ENCODE results near the gene KLHL40.

The KLHL40 gene

GRCh38 chr3:42662037-42662812, 23.1 kb upstream of the KLHL40 start:
- TF ChIP-seq CTCF (IDR thresholded peaks at IDR 0.05; ENCODE audit: low read depth, low read length): no peak
- Histone ChIP-seq H3K4me3 (ENCODE audit: low read depth, low read length) (no peak overlapping the region), H3K27me3 (no peaks in the 10 kb centered on the region), H3K4me1 (no peaks in the 10 kb centered on the region; the same call in 1 of the 2 replicates), H3K36me3 (no peaks in the 10 kb centered on the region), H3K9me3 (no peaks in the 10 kb centered on the region)
- no peak for DNase-seq

GRCh38 chr3:42662813-42663535, 22.4 kb upstream of the KLHL40 start:
- Histone ChIP-seq H3K27me3 (no peaks in the 10 kb centered on the region), H3K9me3 (no peaks in the 10 kb centered on the region), H3K36me3 (no peaks in the 10 kb centered on the region), H3K4me3 (ENCODE audit: low read depth, low read length) (no peak overlapping the region), H3K4me1 (peaks cover 2% of the 10 kb centered on the region; the same call in 1 of the 2 replicates)
- no peak for DNase-seq
- no peak for TF ChIP-seq CTCF (IDR thresholded peaks at IDR 0.05; ENCODE audit: low read depth, low read length)

- no peak for DNase-seq
- TF ChIP-seq CTCF (IDR thresholded peaks at IDR 0.05; ENCODE audit: low read depth, low read length): no peak
- H3K4me3 ChIP-seq (ENCODE audit: low read depth, low read length): no peak overlapping the region
- H3K36me3 ChIP-seq: no peaks in the 10 kb centered on the region
- no peaks in the 10 kb centered on the region for H3K27me3 ChIP-seq
- no peaks in the 10 kb centered on the region for H3K9me3 ChIP-seq
- H3K4me1 ChIP-seq: peaks cover 2% of the 10 kb centered on the region; the same call in 1 of the 2 replicates
Observed at GRCh38 chr3:42663581-42664437, 21.5 kb upstream of the KLHL40 start.

- peaks cover 2% of the 10 kb centered on the region; the same call in 1 of the 2 replicates for H3K4me1 ChIP-seq
- no peaks in the 10 kb centered on the region for H3K36me3 ChIP-seq
- no peak overlapping the region for H3K4me3 ChIP-seq (ENCODE audit: low read depth, low read length)
- no peak for TF ChIP-seq CTCF (IDR thresholded peaks at IDR 0.05; ENCODE audit: low read depth, low read length)
- H3K9me3 ChIP-seq: no peaks in the 10 kb centered on the region
- DNase-seq: no peak
- H3K27me3 ChIP-seq: no peaks in the 10 kb centered on the region
Observed at GRCh38 chr3:42664438-42664803, 20.9 kb upstream of the KLHL40 start.

GRCh38 chr3:42665050-42665878, 20.1 kb upstream of the KLHL40 start:
- TF ChIP-seq CTCF (IDR thresholded peaks at IDR 0.05; ENCODE audit: low read depth, low read length): no peak
- no peak for DNase-seq
- H3K27me3 ChIP-seq: no peaks in the 10 kb centered on the region
- H3K9me3 ChIP-seq: no peaks in the 10 kb centered on the region
- H3K4me3 ChIP-seq (ENCODE audit: low read depth, low read length): no peak overlapping the region
- no peaks in the 10 kb centered on the region for H3K36me3 ChIP-seq
- H3K4me1 ChIP-seq: peaks cover 2% of the 10 kb centered on the region; the same call in 1 of the 2 replicates
